ENCODE measurements around the gene BICD2.

GRCh38 chr9:92761686-92762085 is 2.9 kb downstream of the BICD2 start:
- TF ChIP-seq, protein P1, sequence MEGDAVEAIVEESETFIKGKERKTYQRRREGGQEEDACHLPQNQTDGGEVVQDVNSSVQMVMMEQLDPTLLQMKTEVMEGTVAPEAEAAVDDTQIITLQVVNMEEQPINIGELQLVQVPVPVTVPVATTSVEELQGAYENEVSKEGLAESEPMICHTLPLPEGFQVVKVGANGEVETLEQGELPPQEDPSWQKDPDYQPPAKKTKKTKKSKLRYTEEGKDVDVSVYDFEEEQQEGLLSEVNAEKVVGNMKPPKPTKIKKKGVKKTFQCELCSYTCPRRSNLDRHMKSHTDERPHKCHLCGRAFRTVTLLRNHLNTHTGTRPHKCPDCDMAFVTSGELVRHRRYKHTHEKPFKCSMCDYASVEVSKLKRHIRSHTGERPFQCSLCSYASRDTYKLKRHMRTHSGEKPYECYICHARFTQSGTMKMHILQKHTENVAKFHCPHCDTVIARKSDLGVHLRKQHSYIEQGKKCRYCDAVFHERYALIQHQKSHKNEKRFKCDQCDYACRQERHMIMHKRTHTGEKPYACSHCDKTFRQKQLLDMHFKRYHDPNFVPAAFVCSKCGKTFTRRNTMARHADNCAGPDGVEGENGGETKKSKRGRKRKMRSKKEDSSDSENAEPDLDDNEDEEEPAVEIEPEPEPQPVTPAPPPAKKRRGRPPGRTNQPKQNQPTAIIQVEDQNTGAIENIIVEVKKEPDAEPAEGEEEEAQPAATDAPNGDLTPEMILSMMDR (conservative IDR thresholded peaks at IDR 0.05 in 1 of 2, IDR thresholded peaks at IDR 0.05 in 1 of 2; ENCODE audit: low read depth in 1 of 2, low read length in 2 of 2): no peak
- no peak for TF ChIP-seq EZH2 (IDR thresholded peaks at IDR 0.05; ENCODE audit: low read length, missing control alignments)
